ENCODE results near the gene DNHD1.
"Not testable (repeated sequence)": the region's sequence is repeated elsewhere in the genome, so short reads cannot be mapped to it uniquely, and the experiment has no call there.

Gene DNHD1

GRCh38 chr11:6481924-6482275, 15.2 kb upstream of the DNHD1 start:
- DNase-seq = no peak

- no peak for DNase-seq
Observed at GRCh38 chr11:6482441-6482840, 14.6 kb upstream of the DNHD1 start.

- no peak for DNase-seq
Observed at GRCh38 chr11:6483015-6483414, 14.1 kb upstream of the DNHD1 start.

GRCh38 chr11:6485661-6486060, 11.4 kb upstream of the DNHD1 start:
- no peak for DNase-seq

GRCh38 chr11:6486256-6486655, 10.8 kb upstream of the DNHD1 start:
- no peak for DNase-seq

- DNase-seq = no peak
Observed at GRCh38 chr11:6486938-6487337, 10.1 kb upstream of the DNHD1 start.

- DNase-seq = no peak
Observed at GRCh38 chr11:6488342-6488741, 8.7 kb upstream of the DNHD1 start.

GRCh38 chr11:6488821-6489220, 8.3 kb upstream of the DNHD1 start:
- no peak for DNase-seq

- no peak for DNase-seq
Observed at GRCh38 chr11:6489306-6489705, 7.8 kb upstream of the DNHD1 start.

- no peak for DNase-seq
Observed at GRCh38 chr11:6498121-6498520, 1.0 kb downstream of the DNHD1 start.

- no peak for DNase-seq
Observed at GRCh38 chr11:6498544-6498943, 1.5 kb downstream of the DNHD1 start.

GRCh38 chr11:6502382-6502781, 5.3 kb downstream of the DNHD1 start:
- DNase-seq = no peak

GRCh38 chr11:6504166-6504565, 7.1 kb downstream of the DNHD1 start:
- DNase-seq = no peak

- DNase-seq = no peak
Observed at GRCh38 chr11:6505577-6506240, 8.6 kb downstream of the DNHD1 start.

- DNase-seq = no peak
Observed at GRCh38 chr11:6516865-6517264, 19.8 kb downstream of the DNHD1 start.

- DNase-seq = no peak
Observed at GRCh38 chr11:6520265-6520664, 23.2 kb downstream of the DNHD1 start.

- not testable (repeated sequence) for DNase-seq
Observed at GRCh38 chr11:6521946-6522345, 24.9 kb downstream of the DNHD1 start.

- DNase-seq = no peak
Observed at GRCh38 chr11:6523253-6523652, 26.2 kb downstream of the DNHD1 start.

GRCh38 chr11:6526411-6527135, 29.5 kb downstream of the DNHD1 start:
- no peak for DNase-seq

GRCh38 chr11:6529266-6529665, 32.2 kb downstream of the DNHD1 start:
- no peak for DNase-seq

GRCh38 chr11:6530848-6531247, 33.8 kb downstream of the DNHD1 start:
- DNase-seq = no peak

- peak; percentile 34 for DNase-seq
Observed at GRCh38 chr11:6531267-6531752, 34.2 kb downstream of the DNHD1 start.

GRCh38 chr11:6538456-6538855, 41.4 kb downstream of the DNHD1 start:
- no peak for DNase-seq

GRCh38 chr11:6538945-6539344, 41.9 kb downstream of the DNHD1 start:
- DNase-seq = no peak

Measured in 8988T (cell line).